IMR-90 (cell line): ENCODE data around the gene COG2. TPM values are rescaled to one million over a fixed set of nuclear protein-coding genes. Genes with fewer than 3 reads are reported as not detected.

Source experiments
- ATAC-seq: fragments of 200-7000 bp; cut with Tn5 transposase; 2 replicates; pipeline ENCODE4 v1.9.1; 2020; ENCODE audit warnings: low read depth, mild to moderate bottlenecking, moderate library complexity
- BruUV-seq: library from RNA; stranded (reverse); fragments of 400-500 nt; replicated peaks from 2 replicates; lab custom pipeline; 2021; lab: Mats Ljungman, UMichigan
- CTCF ChIA-PET: fragments of 300-600 bp; formaldehyde crosslinking; extraction: SDS; loops from one replicate; lab custom pipeline; 2021; ENCODE audit warnings: antibody characterized with exemption; lab: Yijun Ruan, JAX
- POLR2A ChIA-PET: fragments of 300-600 bp; sonication (Branson Sonifier 250); formaldehyde crosslinking; loops from one replicate; lab custom pipeline; 2022; ENCODE audit warnings: antibody characterized with exemption; ENCODE audit not compliant: unreplicated experiment; lab: Charles Lee
- DNase-seq: peaks from one replicate; pipeline ENCODE4 v3.0.0; 2013
- H2AFZ ChIP-seq: replicated peaks from 2 replicates; pipeline ENCODE3; 2013; ENCODE audit warnings: low read length, mild to moderate bottlenecking; ENCODE audit not compliant: poor library complexity
- H2AK5ac ChIP-seq: 2 replicates; pipeline ENCODE4 v1.6.1; 2013; ENCODE audit warnings: low read depth, low read length, inconsistent platforms
- H2AK9ac ChIP-seq: replicated peaks from 2 replicates; pipeline ENCODE3; 2013; ENCODE audit warnings: mild to moderate bottlenecking, low read depth, low read length, moderate library complexity; ENCODE audit not compliant: poor library complexity
- H2BK120ac ChIP-seq: 2 replicates; pipeline ENCODE4 v1.6.1; 2013; ENCODE audit warnings: low read depth, low read length, inconsistent platforms
- H2BK15ac ChIP-seq: 3 replicates; pipeline ENCODE4 v1.6.1; 2013; ENCODE audit warnings: low read depth, low read length, inconsistent platforms
- H2BK20ac ChIP-seq: 2 replicates; pipeline ENCODE4 v1.6.1; 2013; ENCODE audit warnings: low read depth, mild to moderate bottlenecking, inconsistent platforms, low read length, moderate library complexity
- H2BK5ac ChIP-seq: 2 replicates; pipeline ENCODE4 v1.6.1; 2013; ENCODE audit warnings: mild to moderate bottlenecking, low read depth, low read length, inconsistent platforms; ENCODE audit not compliant: poor library complexity, severe bottlenecking
- H3K14ac ChIP-seq: replicated peaks from 2 replicates; pipeline ENCODE4 v1.6.1; 2013; ENCODE audit warnings: low read depth, low read length, inconsistent platforms
- H3K18ac ChIP-seq: 2 replicates; pipeline ENCODE4 v1.6.1; 2013; ENCODE audit warnings: low read depth, low read length, control low read depth
- H3K23ac ChIP-seq: 2 replicates; pipeline ENCODE4 v1.6.1; 2013; ENCODE audit warnings: low read depth, low read length, inconsistent platforms
- H3K27ac ChIP-seq: 2 replicates; pipeline ENCODE4 v1.5.1; 2013; ENCODE audit warnings: mild to moderate bottlenecking, control low read depth, low read length; ENCODE audit not compliant: insufficient read depth
- H3K27me3 ChIP-seq: 2 replicates; pipeline ENCODE4 v1.6.1; 2013; ENCODE audit warnings: low read length; ENCODE audit not compliant: control insufficient read depth, insufficient read depth
- H3K36me3 ChIP-seq: 2 replicates; pipeline ENCODE4 v1.6.1; 2013; ENCODE audit warnings: low read length, mixed read lengths; ENCODE audit not compliant: control insufficient read depth, insufficient read depth
- H3K4ac ChIP-seq: 2 replicates; pipeline ENCODE4 v1.6.1; 2013; ENCODE audit warnings: low read depth, low read length, inconsistent platforms
- H3K4me1 ChIP-seq: 2 replicates; pipeline ENCODE4 v1.6.1; 2013; ENCODE audit warnings: low read length, mixed read lengths; ENCODE audit not compliant: control insufficient read depth, insufficient read depth
- H3K4me2 ChIP-seq: 2 replicates; pipeline ENCODE4 v1.6.1; 2013; ENCODE audit warnings: low read depth, mild to moderate bottlenecking, control low read depth, low read length, moderate library complexity
- H3K4me3 ChIP-seq: 2 replicates; pipeline ENCODE4 v1.5.1; 2013; ENCODE audit warnings: low read depth, mild to moderate bottlenecking, control low read depth, low read length, moderate library complexity; ENCODE audit not compliant: insufficient read depth
- H3K56ac ChIP-seq: 2 replicates; pipeline ENCODE4 v1.6.1; 2013; ENCODE audit warnings: low read length, inconsistent platforms; ENCODE audit not compliant: insufficient read depth; ENCODE audit errors: extremely low read depth
- H3K79me1 ChIP-seq, 2 experiments: 2 replicates each; pipeline ENCODE4 v1.6.1; 2013; ENCODE audit warnings: low read length in 2 of 2, inconsistent platforms in 1 of 2, low read depth in 1 of 2
- H3K9ac ChIP-seq: 2 replicates; pipeline ENCODE4 v1.6.1; 2013; ENCODE audit warnings: low read depth, low read length, control low read depth
- H3K9me1 ChIP-seq: 2 replicates; pipeline ENCODE4 v1.6.1; 2013; ENCODE audit warnings: low read length, inconsistent platforms; ENCODE audit not compliant: insufficient read depth
- H3K9me3 ChIP-seq: 2 replicates; pipeline ENCODE4 v1.6.1; 2013; ENCODE audit warnings: low read length; ENCODE audit not compliant: control insufficient read depth, insufficient read depth
- H4K20me1 ChIP-seq: 2 replicates; pipeline ENCODE4 v1.6.1; 2013; ENCODE audit warnings: low read length, inconsistent platforms; ENCODE audit not compliant: insufficient read depth
- H4K5ac ChIP-seq: 2 replicates; pipeline ENCODE4 v1.6.1; 2013; ENCODE audit warnings: mild to moderate bottlenecking, low read depth, low read length, control low read depth
- H4K8ac ChIP-seq, 2 experiments: 2 replicates each; pipeline ENCODE4 v1.6.1; 2013; ENCODE audit warnings: low read depth in 2 of 2, low read length in 2 of 2, control low read depth in 1 of 2, inconsistent platforms in 1 of 2
- H4K91ac ChIP-seq: 2 replicates; pipeline ENCODE4 v1.6.1; 2013; ENCODE audit warnings: low read depth, low read length, inconsistent platforms; ENCODE audit not compliant: insufficient read depth
- MAZ ChIP-seq: IDR thresholded peaks from 2 replicates; pipeline ENCODE4 v1.6.1; 2012; ENCODE audit warnings: low read depth, mild to moderate bottlenecking, low read length, improper control_type of control experiment, moderate library complexity, borderline replicate concordance
- NFE2L2 ChIP-seq: fragments of 150-350 bp; IDR thresholded peaks from 2 replicates; pipeline ENCODE4 v1.6.1; 2016; ENCODE audit warnings: low read depth, mild to moderate bottlenecking, low read length
- RFX5 ChIP-seq: IDR thresholded peaks from 2 replicates; pipeline ENCODE4 v1.8.0; 2012; ENCODE audit warnings: low read depth, mild to moderate bottlenecking, low read length, moderate library complexity
- WGBS, 2 experiments: methylation state at CpG; one replicate each; pipeline versions ENCODE4 v1.1.5 to v1.1.7; 2013; ENCODE audit warnings: missing lambda C conversion rate in 2 of 2; ENCODE audit not compliant: insufficient read length in 1 of 2; ENCODE audit errors: extremely low coverage in 2 of 2; 5-methylcytosine and 5-hydroxymethylcytosine counted together
- dilution Hi-C: fragments of 300-500 bp; cut with HindIII; formaldehyde crosslinking; loops from one replicate; pipeline ENCODE4 v1.14.3; 2018; ENCODE audit warnings: low sequenced_read_pairs; ENCODE audit not compliant: unreplicated experiment
- in situ Hi-C: fragments of 300-500 bp; cut with MboI; formaldehyde crosslinking; loops from 3 replicates; pipeline ENCODE4 v1.14.3; 2019; ENCODE audit warnings: low sequenced_read_pairs, inconsistent platforms, mixed read lengths
- intact Hi-C: fragments of 100-400 bp; cut with micrococcal nuclease; formaldehyde crosslinking; loops from 2 replicates; pipeline ENCODE4 v1.10.0; 2022
- polyA plus RNA-seq, 3 experiments: library from polyadenylated mRNA; depleted of rRNA; stranded (reverse); fragments of >200 nt; gene quantifications; 2 replicates each; pipeline ENCODE4 v1.2.3, GENCODE V29; 2012; ENCODE audit warnings: low replicate concordance in 1 of 3
- total RNA-seq: library from RNA; depleted of rRNA; stranded (reverse); fragments of >200 nt; gene quantifications from 2 replicates; pipeline ENCODE4 v1.2.3, GENCODE V29; 2012

The COG2 gene
- total and polyA plus RNA-seq, 2 of the 4 experiments (the other 2 are of a cell fraction): 9.1 to 16.7 TPM

DNA sequence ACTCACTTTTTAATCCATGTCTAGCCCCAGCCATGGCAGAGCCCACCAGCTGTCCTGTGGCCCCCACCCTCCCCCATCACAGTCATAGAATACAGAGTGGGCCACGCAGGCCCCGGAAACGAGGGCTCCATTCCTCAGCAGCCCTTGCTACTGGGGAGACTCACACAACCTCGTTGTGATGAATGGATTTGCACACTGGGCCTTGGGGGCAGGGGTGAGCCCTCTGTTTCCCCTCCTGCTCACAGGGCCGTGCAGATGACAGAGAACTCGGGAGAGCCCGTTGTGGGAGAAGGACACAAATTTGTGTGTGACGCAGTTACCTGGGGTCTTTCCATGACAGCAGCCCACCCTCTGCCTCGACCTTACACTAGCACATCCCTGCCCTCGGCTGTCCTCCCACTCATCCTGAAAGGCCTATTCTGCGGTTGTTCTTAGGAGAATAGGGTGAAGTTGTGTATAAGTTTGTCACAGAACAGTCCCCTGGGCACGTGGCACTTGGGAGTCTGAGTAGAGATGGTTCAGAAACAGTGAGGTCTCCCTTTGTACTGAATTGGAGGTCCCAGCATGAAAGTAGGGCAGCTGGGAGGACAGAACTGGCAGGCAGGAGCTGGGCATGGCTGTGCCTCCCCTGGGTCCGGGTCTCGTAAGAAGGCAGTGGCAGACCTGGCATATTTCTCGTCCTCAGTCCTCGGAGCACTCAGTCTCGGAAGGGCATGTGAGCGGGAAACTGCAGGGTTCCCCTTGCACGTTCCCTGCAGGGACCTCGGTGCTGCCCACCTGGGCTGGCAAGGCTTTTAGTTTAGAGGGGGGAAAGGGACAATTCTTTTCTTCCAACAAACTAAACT lies 64.8 kb downstream of the COG2 start:
- in situ Hi-C loops: no loop called here
- CTCF ChIA-PET: interaction anchor here (0.7 kb wide), 1 partner anchor 16 kb away, joined by 3 read pairs; no protein-coding TSS in a partner anchor

More for the DNA sequence above, 64.8 kb downstream of the COG2 start:
- TF ChIP-seq RFX5 (no peak), NFE2L2 (no peak), MAZ (no peak)
- DNase-seq: no peak
- Histone ChIP-seq H3K4me3 (no peak overlapping the region), H3K4ac (no peak overlapping the region), H3K27me3 (peaks cover 7% of the 10 kb centered on the region), H3K9me3 (no peaks in the 10 kb centered on the region), H2BK120ac (no peak overlapping the region), H2AK5ac (no peak overlapping the region), H3K14ac (no peak overlapping the region), H3K36me3 (no peaks in the 10 kb centered on the region), H3K27ac (no peak overlapping the region), H4K8ac (no peak overlapping the region), H3K4me1 (no peaks in the 10 kb centered on the region), H4K5ac (no peak overlapping the region), H2AK9ac (no peak overlapping the region), H3K4me2 (no peak overlapping the region), H3K23ac (no peak overlapping the region), H3K9ac (no peak overlapping the region), H3K79me1 (no peaks in the 10 kb centered on the region), H2BK15ac (no peak overlapping the region), H3K18ac (no peak overlapping the region), H3K9me1 (no peaks in the 10 kb centered on the region), H4K91ac (no peak overlapping the region), H2BK20ac (no peak overlapping the region), H2BK5ac (no peak overlapping the region), H2AFZ (no peak overlapping the region), H3K56ac (no peak overlapping the region), H4K20me1 (no peaks in the 10 kb centered on the region)
- POLR2A ChIA-PET: no interaction called here
- dilution Hi-C loops: no loop called here
- intact Hi-C loops: no loop called here
- no peak for ATAC-seq
- no TSS peak for BruUV-seq
- 87% methylated on average over 3 of the region's 20 CpGs; no CpG with 5 or more reads in 1 of the 2 experiments for WGBS, 2 experiments
